SU-DHL-6 (cell line): ENCODE measurements around the gene RAB3C.

Source experiments
- H2AFZ ChIP-seq: fragments of 200-600 bp; sonication (generic); 2 replicates; pipeline ENCODE4 v1.6.1; 2014; ENCODE audit warnings: low read depth, mild to moderate bottlenecking, moderate library complexity, mixed read lengths, antibody characterized with exemption, low read length; ENCODE audit not compliant: severe bottlenecking
- H3F3A ChIP-seq: fragments of 200-600 bp; shearing (Covaris generic); 2 replicates; pipeline ENCODE4 v1.6.0; 2016; ENCODE audit warnings: antibody characterized with exemption, mild to moderate bottlenecking; ENCODE audit not compliant: insufficient read depth
- H3K27ac ChIP-seq: fragments of 200-600 bp; sonication (generic); 2 replicates; pipeline ENCODE4 v1.5.1; 2016; ENCODE audit warnings: low read depth, mild to moderate bottlenecking, low read length, moderate library complexity, mixed read lengths
- H3K27me3 ChIP-seq: fragments of 200-600 bp; sonication (generic), shearing (Covaris generic); 2 replicates; pipeline ENCODE4 v1.6.0; 2014; ENCODE audit warnings: mild to moderate bottlenecking, low read length
- H3K36me3 ChIP-seq: fragments of 200-600 bp; sonication (generic); 2 replicates; pipeline ENCODE4 v1.6.1; 2014; ENCODE audit warnings: mild to moderate bottlenecking, low read length, mixed read lengths
- H3K4me2 ChIP-seq: fragments of 300-600, 200-600 bp; shearing (Covaris generic), sonication (generic); 2 replicates; pipeline ENCODE4 v1.6.0; 2014; ENCODE audit warnings: low read length, low read depth, mild to moderate bottlenecking; ENCODE audit not compliant: poor library complexity, severe bottlenecking
- H3K4me3 ChIP-seq: fragments of 200-600 bp; sonication (generic); 2 replicates; pipeline ENCODE4 v1.5.1; 2014; ENCODE audit warnings: antibody characterized with exemption, low read length, mild to moderate bottlenecking, mixed read lengths; ENCODE audit not compliant: insufficient read depth, poor library complexity, severe bottlenecking
- H3K79me2 ChIP-seq: fragments of 200-600 bp; sonication (generic); 2 replicates; pipeline ENCODE4 v1.6.1; 2014; ENCODE audit warnings: mild to moderate bottlenecking, low read length, moderate library complexity; ENCODE audit not compliant: insufficient read depth
- H3K9ac ChIP-seq: fragments of 200-600 bp; sonication (generic); 2 replicates; pipeline ENCODE4 v1.7.0; 2014; ENCODE audit warnings: mild to moderate bottlenecking, low read length
- H3K9me2 ChIP-seq: fragments of 200-600 bp; sonication (generic); replicated peaks from 2 replicates; pipeline ENCODE4 v1.6.1; 2014; ENCODE audit warnings: low read length; ENCODE audit not compliant: insufficient read depth
- H3K9me3 ChIP-seq: fragments of 200-600 bp; sonication (generic); 2 replicates; pipeline ENCODE4 v1.6.1; 2014; ENCODE audit warnings: low read length, mixed read lengths; ENCODE audit not compliant: insufficient read depth
- H4K20me1 ChIP-seq: fragments of 200-600 bp; sonication (generic); 2 replicates; pipeline ENCODE4 v1.6.1; 2014; ENCODE audit warnings: low read depth, mild to moderate bottlenecking, antibody characterized with exemption, low read length, moderate library complexity, mixed read lengths
- EZH2phosphoT487 ChIP-seq: fragments of 200-600 bp; sonication (generic), shearing (Covaris generic); conservative IDR thresholded peaks from 2 replicates; pipeline ENCODE4 v1.6.1; 2018; ENCODE audit warnings: mild to moderate bottlenecking, antibody characterized with exemption, low read length, moderate library complexity, mixed read lengths
- TF ChIP-seq, protein P1 (sequence below): fragments of 200-600 bp; sonication (generic); IDR thresholded peaks from one replicate; pipeline ENCODE4 v1.5.1; 2017; ENCODE audit warnings: antibody characterized with exemption, mild to moderate bottlenecking, low read length, moderate library complexity; ENCODE audit not compliant: insufficient read depth, poor library complexity, severe bottlenecking

Gene RAB3C

DNA sequence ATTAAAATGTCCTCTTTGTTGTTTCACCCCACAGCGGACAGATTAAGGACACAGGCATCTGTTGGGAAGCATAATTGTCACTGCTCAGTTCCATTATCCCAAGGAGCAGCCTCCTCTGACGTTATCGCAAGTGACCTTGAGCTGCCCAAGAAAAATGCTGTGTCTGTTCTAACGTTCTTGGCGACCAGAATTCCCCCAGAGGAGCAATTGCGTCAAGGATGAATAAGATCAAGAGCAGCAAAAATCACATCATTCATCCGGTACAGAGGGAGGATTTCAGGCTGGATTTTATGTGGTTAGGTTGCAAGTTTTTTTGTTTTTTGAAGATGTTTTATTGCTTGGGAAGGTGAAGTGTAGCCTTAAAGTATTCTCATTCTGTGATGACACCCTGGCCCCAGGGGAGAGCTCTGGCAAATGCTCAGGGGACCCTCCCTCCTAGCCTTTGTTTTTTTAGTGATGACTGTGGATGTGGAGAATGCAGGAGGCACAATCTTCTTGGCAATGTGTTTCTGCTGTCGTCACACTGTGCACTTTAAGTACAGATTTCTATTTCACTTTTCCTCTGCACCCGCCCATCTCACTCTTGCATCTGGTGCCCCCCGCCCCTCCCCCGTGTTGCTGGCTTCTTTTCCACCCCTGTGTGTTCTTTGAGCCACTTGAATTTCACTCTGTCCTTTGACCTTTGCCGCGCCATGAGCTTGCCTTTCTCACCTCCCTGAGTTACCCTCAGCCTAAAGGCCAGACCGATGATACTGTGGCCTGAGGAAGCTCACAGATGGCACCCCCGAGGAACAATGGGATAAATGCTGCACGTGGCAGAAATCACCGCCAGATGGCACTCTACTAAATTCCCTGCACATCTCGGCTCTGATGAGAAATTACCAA lies 308.5 kb downstream of the RAB3C start:
- Histone ChIP-seq H3K36me3 (no peaks in the 10 kb centered on the region), H3K27ac (no peak overlapping the region), H3K9me2 (no peaks in the 10 kb centered on the region), H3K27me3 (no peaks in the 10 kb centered on the region), H2AFZ (no peak overlapping the region), H3K9ac (no peak overlapping the region), H3F3A (no peaks in the 10 kb centered on the region), H3K4me3 (no peak overlapping the region), H3K9me3 (no peaks in the 10 kb centered on the region), H3K79me2 (no peaks in the 10 kb centered on the region), H3K4me2 (no peak overlapping the region), H4K20me1 (no peaks in the 10 kb centered on the region)
- no peak for TF ChIP-seq EZH2phosphoT487
- TF ChIP-seq, protein P1, sequence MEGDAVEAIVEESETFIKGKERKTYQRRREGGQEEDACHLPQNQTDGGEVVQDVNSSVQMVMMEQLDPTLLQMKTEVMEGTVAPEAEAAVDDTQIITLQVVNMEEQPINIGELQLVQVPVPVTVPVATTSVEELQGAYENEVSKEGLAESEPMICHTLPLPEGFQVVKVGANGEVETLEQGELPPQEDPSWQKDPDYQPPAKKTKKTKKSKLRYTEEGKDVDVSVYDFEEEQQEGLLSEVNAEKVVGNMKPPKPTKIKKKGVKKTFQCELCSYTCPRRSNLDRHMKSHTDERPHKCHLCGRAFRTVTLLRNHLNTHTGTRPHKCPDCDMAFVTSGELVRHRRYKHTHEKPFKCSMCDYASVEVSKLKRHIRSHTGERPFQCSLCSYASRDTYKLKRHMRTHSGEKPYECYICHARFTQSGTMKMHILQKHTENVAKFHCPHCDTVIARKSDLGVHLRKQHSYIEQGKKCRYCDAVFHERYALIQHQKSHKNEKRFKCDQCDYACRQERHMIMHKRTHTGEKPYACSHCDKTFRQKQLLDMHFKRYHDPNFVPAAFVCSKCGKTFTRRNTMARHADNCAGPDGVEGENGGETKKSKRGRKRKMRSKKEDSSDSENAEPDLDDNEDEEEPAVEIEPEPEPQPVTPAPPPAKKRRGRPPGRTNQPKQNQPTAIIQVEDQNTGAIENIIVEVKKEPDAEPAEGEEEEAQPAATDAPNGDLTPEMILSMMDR: peak; percentile 70

GRCh38 chr5:58891971-58892343 lies 309.1 kb downstream of the RAB3C start:
- Histone ChIP-seq H3K4me2 (no peak overlapping the region), H3F3A (no peaks in the 10 kb centered on the region), H3K9me2 (no peaks in the 10 kb centered on the region), H4K20me1 (no peaks in the 10 kb centered on the region), H3K9ac (no peak overlapping the region), H2AFZ (no peak overlapping the region), H3K4me3 (no peak overlapping the region), H3K36me3 (no peaks in the 10 kb centered on the region), H3K27ac (no peak overlapping the region), H3K27me3 (no peaks in the 10 kb centered on the region), H3K9me3 (no peaks in the 10 kb centered on the region), H3K79me2 (no peaks in the 10 kb centered on the region)
- TF ChIP-seq EZH2phosphoT487: no peak

- no peaks in the 10 kb centered on the region for H3K27me3 ChIP-seq
- TF ChIP-seq EZH2phosphoT487: no peak
- TF ChIP-seq, protein P1: no peak
- no peaks in the 10 kb centered on the region for H3K9me3 ChIP-seq
- H3K4me3 ChIP-seq: no peak overlapping the region
- no peaks in the 10 kb centered on the region for H3K36me3 ChIP-seq
- H2AFZ ChIP-seq: no peak overlapping the region
- no peak overlapping the region for H3K9ac ChIP-seq
- H4K20me1 ChIP-seq: no peaks in the 10 kb centered on the region
- no peak overlapping the region for H3K4me2 ChIP-seq
- H3F3A ChIP-seq: no peaks in the 10 kb centered on the region
- H3K79me2 ChIP-seq: no peaks in the 10 kb centered on the region
- no peak overlapping the region for H3K27ac ChIP-seq
- H3K9me2 ChIP-seq: no peaks in the 10 kb centered on the region
Observed at GRCh38 chr5:58893551-58893950, 310.7 kb downstream of the RAB3C start.

DNA sequence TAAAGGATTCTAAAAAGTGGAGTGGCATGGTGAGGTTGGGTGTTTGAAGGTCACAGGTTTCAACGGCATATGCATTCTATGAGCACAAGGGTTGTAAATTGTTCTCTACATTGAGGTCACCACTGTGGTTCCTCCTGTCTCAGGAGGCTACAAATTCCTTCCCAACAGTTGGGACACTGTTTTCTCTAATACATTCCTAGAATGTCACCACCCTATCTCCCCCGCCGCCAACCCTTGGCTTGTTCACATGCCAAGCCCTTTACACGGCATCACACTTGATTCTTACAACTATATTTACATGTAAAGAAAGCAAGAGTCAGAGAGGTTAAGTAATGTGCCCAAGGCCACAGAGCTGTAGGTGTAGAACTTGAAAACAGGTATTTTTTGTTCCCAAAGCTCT lies 315.1 kb downstream of the RAB3C start:
- H3K9ac ChIP-seq: no peak overlapping the region
- H3K36me3 ChIP-seq: no peaks in the 10 kb centered on the region
- H3F3A ChIP-seq: no peaks in the 10 kb centered on the region
- H2AFZ ChIP-seq: no peak overlapping the region
- no peak overlapping the region for H3K4me3 ChIP-seq
- no peaks in the 10 kb centered on the region for H3K9me2 ChIP-seq
- H3K27me3 ChIP-seq: no peaks in the 10 kb centered on the region
- no peaks in the 10 kb centered on the region for H3K79me2 ChIP-seq
- H3K9me3 ChIP-seq: no peaks in the 10 kb centered on the region
- TF ChIP-seq, protein P1: no peak
- no peak for TF ChIP-seq EZH2phosphoT487
- H3K4me2 ChIP-seq: no peak overlapping the region
- H4K20me1 ChIP-seq: no peaks in the 10 kb centered on the region
- H3K27ac ChIP-seq: no peak overlapping the region
